RWPE2 (cell line): ENCODE data around the gene LINGO4.

Source experiments
- ATAC-seq: fragments of 200-7000 bp; cut with Tn5 transposase; 3 replicates; pipeline ENCODE4 v1.9.1; 2021; ENCODE audit warnings: low read depth
- DNase-seq: peaks from one replicate; pipeline ENCODE4 v3.0.0-alpha.2; 2020; ENCODE audit warnings: low spot score
- H3K27ac ChIP-seq: fragments of 450-650 bp; 2 replicates; pipeline ENCODE4 v1.5.1; 2017; ENCODE audit warnings: mild to moderate bottlenecking; ENCODE audit not compliant: poor library complexity, severe bottlenecking
- H3K27me3 ChIP-seq: fragments of 250-450 bp; sonication (Bioruptor Pico); 2 replicates; pipeline ENCODE4 v1.5.1; 2021; ENCODE audit warnings: mild to moderate bottlenecking, moderate library complexity; ENCODE audit not compliant: insufficient read depth, poor library complexity, severe bottlenecking
- H3K36me3 ChIP-seq: fragments of 250-450 bp; sonication (Bioruptor Pico); 2 replicates; pipeline ENCODE4 v1.5.1; 2020; ENCODE audit warnings: low read depth, mild to moderate bottlenecking, moderate library complexity
- H3K4me1 ChIP-seq: fragments of 250-450 bp; sonication (Bioruptor Pico); 2 replicates; pipeline ENCODE4 v1.5.1; 2021; ENCODE audit warnings: mild to moderate bottlenecking, moderate library complexity; ENCODE audit not compliant: insufficient read depth, poor library complexity, severe bottlenecking
- H3K4me3 ChIP-seq: fragments of 250-450 bp; sonication (Bioruptor Pico); 2 replicates; pipeline ENCODE4 v1.5.1; 2021; ENCODE audit warnings: mild to moderate bottlenecking, moderate library complexity; ENCODE audit not compliant: severe bottlenecking
- H3K9me3 ChIP-seq: fragments of 250-450 bp; sonication (Bioruptor Pico); 2 replicates; pipeline ENCODE4 v1.5.1; 2021; ENCODE audit warnings: mild to moderate bottlenecking, moderate library complexity; ENCODE audit not compliant: severe bottlenecking
- CTCF ChIP-seq: fragments of 450-650 bp; IDR thresholded peaks from one replicate; pipeline ENCODE4 v1.5.1; 2017; ENCODE audit warnings: mild to moderate bottlenecking, moderate library complexity; ENCODE audit not compliant: poor library complexity, severe bottlenecking

The LINGO4 gene

GRCh38 chr1:151849871-151850270, 44.7 kb upstream of the LINGO4 start:
- Histone ChIP-seq H3K36me3 (no peaks in the 10 kb centered on the region), H3K4me3 (no peak overlapping the region), H3K9me3 (no peaks in the 10 kb centered on the region), H3K4me1 (peaks cover 4% of the 10 kb centered on the region), H3K27me3 (no peaks in the 10 kb centered on the region), H3K27ac (no peak overlapping the region)
- DNase-seq (no peak), ATAC-seq (no peak)
- TF ChIP-seq CTCF, result no peak

- Histone ChIP-seq H3K36me3 (no peaks in the 10 kb centered on the region), H3K4me3 (no peak overlapping the region), H3K27me3 (no peaks in the 10 kb centered on the region), H3K4me1 (peaks cover 4% of the 10 kb centered on the region), H3K9me3 (no peaks in the 10 kb centered on the region), H3K27ac (no peak overlapping the region)
- TF ChIP-seq CTCF, result no peak
- ATAC-seq (no peak), DNase-seq (no peak)
Measured at GRCh38 chr1:151849126-151849525, 43.9 kb upstream of the LINGO4 start.

- H3K4me1 ChIP-seq, result peaks cover 4% of the 10 kb centered on the region
- no peak for DNase-seq
- no peak overlapping the region for H3K4me3 ChIP-seq
- H3K36me3 ChIP-seq, result no peaks in the 10 kb centered on the region
- H3K27me3 ChIP-seq, result no peaks in the 10 kb centered on the region
- no peak for TF ChIP-seq CTCF
- H3K9me3 ChIP-seq, result no peaks in the 10 kb centered on the region
- ATAC-seq, result no peak
- no peak overlapping the region for H3K27ac ChIP-seq
Measured at GRCh38 chr1:151847867-151848596, 42.8 kb upstream of the LINGO4 start.

- no peak for DNase-seq
- TF ChIP-seq CTCF, result no peak
- Histone ChIP-seq H3K27ac (no peak overlapping the region), H3K27me3 (no peaks in the 10 kb centered on the region), H3K4me1 (peaks cover 4% of the 10 kb centered on the region), H3K36me3 (no peaks in the 10 kb centered on the region), H3K4me3 (no peak overlapping the region), H3K9me3 (no peaks in the 10 kb centered on the region)
- ATAC-seq, result no peak
Measured at GRCh38 chr1:151846686-151847237, 41.5 kb upstream of the LINGO4 start.

GRCh38 chr1:151846062-151846568, 40.9 kb upstream of the LINGO4 start:
- DNase-seq (no peak), ATAC-seq (peak; percentile 86)
- TF ChIP-seq CTCF, result no peak
- no peak overlapping the region for H3K4me3 ChIP-seq
- peaks cover 10% of the 10 kb centered on the region for H3K4me1 ChIP-seq
- no peak overlapping the region for H3K27ac ChIP-seq
- H3K27me3 ChIP-seq, result no peaks in the 10 kb centered on the region
- no peaks in the 10 kb centered on the region for H3K9me3 ChIP-seq
- no peaks in the 10 kb centered on the region for H3K36me3 ChIP-seq
